Esophagus squamous epithelium (tissue), 5 donors: Measurements from ENCODE around the gene POLN. TPM values are rescaled to one million over a fixed set of nuclear protein-coding genes. Genes with fewer than 3 reads are reported as not detected.
"Not testable (repeated sequence)": the region's sequence is repeated elsewhere in the genome, so short reads cannot be mapped to it uniquely, and the experiment has no call there.

Source experiments
- DNase-seq: peaks from one replicate; lab custom pipeline; 2025; lab: John Stamatoyannopoulos, UW
- H3K27ac ChIP-seq, 4 donors: fragments of 200-600 bp; sonication (generic); one replicate each; pipeline ENCODE4 v1.5.1; 2016 to 2019; ENCODE audit warnings: mild to moderate bottlenecking in 1 of 4
- H3K27me3 ChIP-seq, 4 donors: fragments of 200-600 bp; sonication (generic); 1 replicate in 3 of 4; 2 replicates in 1 of 4; pipeline versions ENCODE4 v1.5.1 to v1.6.0; 2017 to 2021; ENCODE audit warnings: antibody characterized with exemption in 1 of 4
- H3K36me3 ChIP-seq, 3 donors: fragments of 200-600 bp; sonication (generic); one replicate each; pipeline ENCODE4 v1.5.1; 2016 to 2019
- H3K4me1 ChIP-seq, 3 donors: fragments of 200-600 bp; sonication (generic); one replicate each; pipeline ENCODE4 v1.5.1; 2017 to 2019
- H3K4me3 ChIP-seq, 4 donors: fragments of 200-600 bp; sonication (generic); 1 replicate in 3 of 4; 2 replicates in 1 of 4; pipeline ENCODE4 v1.5.1; 2016 to 2019; ENCODE audit warnings: mild to moderate bottlenecking in 2 of 4, moderate library complexity in 1 of 4
- H3K9me3 ChIP-seq, 3 donors: fragments of 200-600 bp; sonication (generic); one replicate each; pipeline ENCODE4 v1.5.1; 2016 to 2019
- CTCF ChIP-seq, 6 experiments: fragments of 450-650 bp in 4 of 6; fragments of 200-600 bp in 2 of 6; sonication (generic) in 2 of 6; IDR thresholded peaks; one replicate each; pipeline ENCODE4 v1.5.1; 2016 to 2019; ENCODE audit warnings: antibody characterized with exemption in 6 of 6, mild to moderate bottlenecking in 4 of 6, moderate library complexity in 4 of 6
- POLR2A ChIP-seq, 4 donors: fragments of 450-650 bp; IDR thresholded peaks; one replicate each; pipeline ENCODE4 v1.6.1; 2017; ENCODE audit warnings: antibody characterized with exemption in 4 of 4, mild to moderate bottlenecking in 4 of 4, moderate library complexity in 3 of 4
- WGBS, 2 donors: methylation state at CpG; one replicate each; pipeline ENCODE4 v1.1.5; 2018; 5-methylcytosine and 5-hydroxymethylcytosine counted together
- intact Hi-C: fragments of 100-400 bp; cut with DNase I; formaldehyde crosslinking; loops from one replicate; pipeline ENCODE4 v1.15.0; 2022
- small RNA-seq, 4 donors: library from RNA; depleted of rRNA; stranded (forward); fragments of <200 nt; gene quantifications; one replicate each; pipeline ENCODE3, GENCODE V24; 2016
- total RNA-seq, 4 donors: library from RNA; depleted of rRNA; stranded (reverse); fragments of >200 nt; gene quantifications; one replicate each; pipeline ENCODE4 v1.1.0, GENCODE V29; 2016
- donor health status: DM: yes; HTN: yes; CAD: no.

The POLN gene
- total RNA-seq, 4 donors from 2014 or later, result 0.19 to 1.5 (median 1.2) TPM

GRCh38 chr4:2036866-2037265, 205.1 kb downstream of the POLN start:
- no peak overlapping the region for H3K27ac ChIP-seq
- peaks cover 8 to 79% (median 15%) of the 10 kb centered on the region in 4 donors for H3K27me3 ChIP-seq
- no peak for DNase-seq
- H3K36me3 ChIP-seq, result no peaks in the 10 kb centered on the region
- no peaks in the 10 kb centered on the region for H3K9me3 ChIP-seq
- H3K4me3 ChIP-seq, result no peak overlapping the region
- WGBS, 2 donors, result 63 to 74% methylated on average over 7 of the region's 7 CpGs
- intact Hi-C loops, result no loop called here
- H3K4me1 ChIP-seq, result peaks cover 14 to 20% (median 16%) of the 10 kb centered on the region in 3 donors
- TF ChIP-seq CTCF (IDR thresholded peaks at IDR 0.05), result no peak
- TF ChIP-seq POLR2A (IDR thresholded peaks at IDR 0.05), result no peak

GRCh38 chr4:2036327-2036726, 205.6 kb downstream of the POLN start:
- 87 to 91% methylated on average over 10 of the region's 10 CpGs for WGBS, 2 donors
- intact Hi-C loops, result no loop called here
- no peak for TF ChIP-seq CTCF (IDR thresholded peaks at IDR 0.05)
- no peak for TF ChIP-seq POLR2A (IDR thresholded peaks at IDR 0.05)
- H3K27ac ChIP-seq, result no peak overlapping the region
- peaks cover 9 to 14% (median 11%) of the 10 kb centered on the region in 3 donors for H3K4me1 ChIP-seq
- H3K4me3 ChIP-seq, result no peak overlapping the region
- no peaks in the 10 kb centered on the region for H3K36me3 ChIP-seq
- H3K9me3 ChIP-seq, result no peaks in the 10 kb centered on the region
- H3K27me3 ChIP-seq, result peaks cover 4 to 77% (median 11%) of the 10 kb centered on the region in 4 donors
- DNase-seq, result no peak

GRCh38 chr4:2031161-2031560, 210.8 kb downstream of the POLN start:
- H3K4me1 ChIP-seq, H3K4me3 ChIP-seq, intact Hi-C loops, H3K36me3 ChIP-seq, H3K27ac ChIP-seq, H3K9me3 ChIP-seq, DNase-seq: not testable (repeated sequence)
- H3K27me3 ChIP-seq, result peaks cover 0 to 59% (median 0%) of the 10 kb centered on the region in 4 donors

GRCh38 chr4:2027120-2027519, 214.8 kb downstream of the POLN start:
- H3K4me3 ChIP-seq, intact Hi-C loops, DNase-seq, H3K36me3 ChIP-seq, H3K4me1 ChIP-seq, H3K27ac ChIP-seq, H3K9me3 ChIP-seq: not testable (repeated sequence)
- WGBS, 2 donors, result 76 to 77% methylated on average over 4 of the region's 4 CpGs
- peaks cover 0 to 44% (median 0%) of the 10 kb centered on the region in 4 donors for H3K27me3 ChIP-seq

- H3K36me3 ChIP-seq, result no peaks in the 10 kb centered on the region
- intact Hi-C loops, result no loop called here
- H3K4me3 ChIP-seq, result no peak overlapping the region
- TF ChIP-seq CTCF (IDR thresholded peaks at IDR 0.05) (no peak), POLR2A (IDR thresholded peaks at IDR 0.05) (no peak)
- no peak for DNase-seq
- peaks cover 0 to 52% (median 0%) of the 10 kb centered on the region in 4 donors for H3K27me3 ChIP-seq
- no peaks in the 10 kb centered on the region for H3K9me3 ChIP-seq
- no peaks in the 10 kb centered on the region for H3K4me1 ChIP-seq
- H3K27ac ChIP-seq, result no peak overlapping the region
Observed at GRCh38 chr4:2025817-2026216, 216.1 kb downstream of the POLN start.

- no peak for TF ChIP-seq POLR2A (IDR thresholded peaks at IDR 0.05)
- no peak for TF ChIP-seq CTCF (IDR thresholded peaks at IDR 0.05)
- intact Hi-C loops, result no loop called here
- Histone ChIP-seq H3K27ac (no peak overlapping the region), H3K4me1 (no peaks in the 10 kb centered on the region), H3K36me3 (no peaks in the 10 kb centered on the region), H3K9me3 (no peaks in the 10 kb centered on the region), H3K27me3 (peaks cover 0 to 55% (median 0%) of the 10 kb centered on the region in 4 donors), H3K4me3 (no peak overlapping the region)
- no peak for DNase-seq
Observed at GRCh38 chr4:2024683-2025082, 217.2 kb downstream of the POLN start.

Small RNA genes within 50 kb of the gene (small RNA-seq; reads per million reads assigned to genes)
- 0 reads per million in 4 donors for gene COX6B1P5

Other genes starting within 250 kb of the POLN start
- 10 to 100 TPM; 23.1 to 36.8 (median 25.0) TPM for gene NELFA, start 233.1 kb downstream of the POLN start, total RNA-seq
- under 1 TPM in 1 of 4 donors, not detected in 3; under 0.01 TPM for gene NAT8L, start 182.8 kb downstream of the POLN start, total RNA-seq
- gene HAUS3, start within 50 bp of the POLN start, total RNA-seq, result 10 to 100 TPM in 3 of 4 donors, 1 to 10 TPM in 1; 8.9 to 13.0 (median 10.7) TPM
- 10 to 100 TPM; 12.9 to 32.2 (median 27.8) TPM for gene MXD4, start 20.0 kb upstream of the POLN start, total RNA-seq
- 1 to 10 TPM; 5.1 to 8.5 (median 8.2) TPM for gene ZFYVE28, start 176.5 kb upstream of the POLN start, total RNA-seq
- under 1 TPM in 1 of 4 donors, not detected in 3; 0.11 TPM for gene CFAP99, start 176.8 kb upstream of the POLN start, total RNA-seq
- 10 to 100 TPM; 29.6 to 38.1 (median 32.6) TPM for gene RNF4, start 227.0 kb upstream of the POLN start, total RNA-seq